Uterus (tissue), 4 donors: ENCODE results near the gene RAB6B. TPM values are rescaled to one million over a fixed set of nuclear protein-coding genes. Genes with fewer than 3 reads are reported as not detected.

Source experiments
- DNase-seq, 2 donors: peaks; one replicate each; pipeline ENCODE4 v3.0.0-alpha.2; 2019 to 2020
- H3K27ac ChIP-seq, 2 donors: fragments of 200-600 bp; sonication (generic); 1 replicate in 1 of 2; 2 replicates in 1 of 2; pipeline ENCODE4 v1.5.1; 2016 to 2018
- H3K27me3 ChIP-seq, 2 donors: fragments of 200-600 bp; sonication (generic); one replicate each; pipeline ENCODE4 v1.5.1; 2018 to 2019; ENCODE audit warnings: control low read depth in 1 of 2
- H3K36me3 ChIP-seq, 2 donors: fragments of 200-600 bp; sonication (generic); one replicate each; pipeline ENCODE4 v1.5.1; 2019; ENCODE audit warnings: control low read depth in 1 of 2
- H3K4me1 ChIP-seq, 2 donors: fragments of 200-600 bp; sonication (generic); one replicate each; pipeline ENCODE4 v1.5.1; 2018 to 2019; ENCODE audit warnings: control low read depth in 1 of 2
- H3K4me3 ChIP-seq, 2 donors: fragments of 200-600 bp; sonication (generic); 1 replicate in 1 of 2; 2 replicates in 1 of 2; pipeline ENCODE4 v1.5.1; 2018 to 2019; ENCODE audit warnings: mild to moderate bottlenecking in 1 of 2
- H3K9me3 ChIP-seq, 2 donors: fragments of 200-600 bp; sonication (generic); one replicate each; pipeline ENCODE4 v1.5.1; 2019; ENCODE audit warnings: control low read depth in 1 of 2
- CTCF ChIP-seq, 4 experiments: fragments of 200-600 bp in 2 of 4; fragments of 450-650 bp in 2 of 4; sonication (generic) in 2 of 4; IDR thresholded peaks; one replicate each; pipeline ENCODE4 v1.5.1; 2016 to 2019; ENCODE audit warnings: antibody characterized with exemption in 4 of 4, mild to moderate bottlenecking in 2 of 4, moderate library complexity in 1 of 4
- POLR2A ChIP-seq, 2 donors: fragments of 450-650 bp; IDR thresholded peaks; one replicate each; pipeline ENCODE4 v1.6.1; 2016; ENCODE audit warnings: antibody characterized with exemption in 2 of 2, mild to moderate bottlenecking in 1 of 2, moderate library complexity in 1 of 2
- intact Hi-C: fragments of 100-400 bp; cut with DNase I; formaldehyde crosslinking; loops from one replicate; pipeline ENCODE4 v1.15.1; 2023; ENCODE audit warnings: low total_unique reads
- total RNA-seq, 4 donors: library from RNA; depleted of rRNA in 3 of 4; stranded (reverse); fragments of >200 nt in 3 of 4; gene quantifications; one replicate each; pipeline versions ENCODE4 v1.1.0 to v1.2.4, GENCODE V29; 2014 to 2023
- donor health status: DM: yes; HTN: yes; CAD: no.

The RAB6B gene
- total RNA-seq, 4 donors from 2014 or later, result 0.29 to 12.0 (median 3.8) TPM

GRCh38 chr3:133937756-133938601, 42.3 kb upstream of the RAB6B start:
- intact Hi-C loops, result no loop called here
- Histone ChIP-seq H3K4me1 (no peaks in the 10 kb centered on the region), H3K27me3 (no peaks in the 10 kb centered on the region), H3K27ac (no peak overlapping the region), H3K4me3 (no peak overlapping the region), H3K9me3 (no peaks in the 10 kb centered on the region), H3K36me3 (no peaks in the 10 kb centered on the region)
- TF ChIP-seq POLR2A (IDR thresholded peaks at IDR 0.05) (no peak), CTCF (IDR thresholded peaks at IDR 0.05) (no peak)
- no peak for DNase-seq

- intact Hi-C loops, result no loop called here
- Histone ChIP-seq H3K27me3 (no peaks in the 10 kb centered on the region), H3K36me3 (no peaks in the 10 kb centered on the region), H3K27ac (no peak overlapping the region), H3K4me3 (no peak overlapping the region), H3K9me3 (no peaks in the 10 kb centered on the region), H3K4me1 (no peaks in the 10 kb centered on the region)
- no peak for TF ChIP-seq CTCF (IDR thresholded peaks at IDR 0.05)
- TF ChIP-seq POLR2A (IDR thresholded peaks at IDR 0.05), result no peak
- no peak for DNase-seq
These were observed 41.5 kb upstream of the RAB6B start for GRCh38 chr3:133937061-133937686.

- H3K27me3 ChIP-seq, result no peaks in the 10 kb centered on the region
- TF ChIP-seq CTCF (IDR thresholded peaks at IDR 0.05) (no peak), POLR2A (IDR thresholded peaks at IDR 0.05) (no peak)
- no peaks in the 10 kb centered on the region for H3K4me1 ChIP-seq
- H3K36me3 ChIP-seq, result no peaks in the 10 kb centered on the region
- no peak for DNase-seq
- intact Hi-C loops, result no loop called here
- no peaks in the 10 kb centered on the region for H3K9me3 ChIP-seq
- no peak overlapping the region for H3K27ac ChIP-seq
- H3K4me3 ChIP-seq, result no peak overlapping the region
These were observed 40.4 kb upstream of the RAB6B start for GRCh38 chr3:133935843-133936769.

GRCh38 chr3:133934996-133935842, 39.5 kb upstream of the RAB6B start:
- intact Hi-C loops, result no loop called here
- Histone ChIP-seq H3K9me3 (no peaks in the 10 kb centered on the region), H3K27ac (no peak overlapping the region), H3K4me3 (no peak overlapping the region), H3K36me3 (no peaks in the 10 kb centered on the region), H3K27me3 (no peaks in the 10 kb centered on the region), H3K4me1 (no peaks in the 10 kb centered on the region)
- DNase-seq, result no peak
- TF ChIP-seq POLR2A (IDR thresholded peaks at IDR 0.05) (no peak), CTCF (IDR thresholded peaks at IDR 0.05) (no peak)
